Measurements from ENCODE around the gene LOC128125822.

The LOC128125822 gene

GRCh38 chr6:63592886-63593285 lies 20.6 kb downstream of the LOC128125822 start:
- Mint-ChIP-seq H3K27me3 (ENCODE audit: insufficient read depth, low read depth, poor library complexity) (no peaks in the 10 kb centered on the region), H3K4me1 (peaks cover 14% of the 10 kb centered on the region; the same call in 2 of the 3 replicates), H3K27ac (no peak overlapping the region), H3K9me3 (no peaks in the 10 kb centered on the region), H3K4me3 (no peak overlapping the region), H3K36me3 (ENCODE audit: low read depth) (no peaks in the 10 kb centered on the region)
- ATAC-seq (no peak), DNase-seq (ENCODE audit: low spot score) (no peak)
- Histone ChIP-seq H3K36me3 (ENCODE audit: insufficient read depth) (no peaks in the 10 kb centered on the region), H2AFZ (no peak overlapping the region), H3K27ac (ENCODE audit: low read depth) (no peak overlapping the region), H4K20me1 (replicated peaks; ENCODE audit: insufficient read depth) (no peaks in the 10 kb centered on the region), H3F3A (replicated peaks; ENCODE audit: low read depth) (no peaks in the 10 kb centered on the region), H3K4me2 (no peak overlapping the region), H3K4me1 (ENCODE audit: insufficient read depth) (no peaks in the 10 kb centered on the region; the same call in 1 of the 2 replicates), H3K79me2 (replicated peaks; ENCODE audit: insufficient read depth) (no peaks in the 10 kb centered on the region), H3K4me3 (no peak overlapping the region), H3K27me3 (ENCODE audit: insufficient read depth) (no peaks in the 10 kb centered on the region), H3K9me2 (ENCODE audit: insufficient read depth) (peaks cover 3% of the 10 kb centered on the region; the same call in 1 of the 2 replicates)
- TF ChIP-seq EZH2 (IDR thresholded peaks at IDR 0.05; ENCODE audit: low read depth, unreplicated experiment) = no peak
- no peak for TF ChIP-seq REST (IDR thresholded peaks at IDR 0.05; ENCODE audit: unreplicated experiment)
- TF ChIP-seq STAT1 (IDR thresholded peaks at IDR 0.05; ENCODE audit: unreplicated experiment) = no peak

- DNase-seq (ENCODE audit: low spot score) = no peak
- ATAC-seq = no peak; the same call in 2 of the 3 replicates
- TF ChIP-seq CREB1 (CRISPR knock-in tag; IDR thresholded peaks at IDR 0.05; ENCODE audit: low read depth) = no peak
- no peak for TF ChIP-seq ZNF331 (CRISPR knock-in tag; IDR thresholded peaks at IDR 0.05; ENCODE audit: low read depth)
- no peak for TF ChIP-seq EZH2phosphoT487 (IDR thresholded peaks at IDR 0.05; ENCODE audit: unreplicated experiment)
- TF ChIP-seq ZNF462 (CRISPR knock-in tag; IDR thresholded peaks at IDR 0.05) = no peak
- no peak for TF ChIP-seq JUNB (IDR thresholded peaks at IDR 0.05; ENCODE audit: unreplicated experiment)
- no peak for TF ChIP-seq POLR2AphosphoS5 (IDR thresholded peaks at IDR 0.05; ENCODE audit: low read depth)
- TF ChIP-seq ZNF114 (CRISPR knock-in tag; IDR thresholded peaks at IDR 0.05) = no peak
- no peak for TF ChIP-seq NANOG (IDR thresholded peaks at IDR 0.05; ENCODE audit: borderline replicate concordance)
Measured at GRCh38 chr6:63597141-63598048, 25.1 kb downstream of the LOC128125822 start.

More at GRCh38 chr6:63597141-63598048, 25.1 kb downstream of the LOC128125822 start:
- H3K36me3 ChIP-seq (ENCODE audit: insufficient read depth) = no peaks in the 10 kb centered on the region
- peak overlapping the region; percentile 90 for H3K4me3 Mint-ChIP-seq
- no peaks in the 10 kb centered on the region for H3K27me3 ChIP-seq (ENCODE audit: insufficient read depth)
- H3K27ac Mint-ChIP-seq = peak overlapping the region; percentile 92; the same call in 1 of the 2 replicates
- H3K79me2 ChIP-seq (replicated peaks; ENCODE audit: insufficient read depth) = no peaks in the 10 kb centered on the region
- peak overlapping the region; percentile 84 for H3K4me2 ChIP-seq
- peaks cover 3% of the 10 kb centered on the region; the same call in 1 of the 2 replicates for H3K9me2 ChIP-seq (ENCODE audit: insufficient read depth)
- H3K9me3 Mint-ChIP-seq = no peaks in the 10 kb centered on the region
- H3F3A ChIP-seq (replicated peaks; ENCODE audit: low read depth) = no peaks in the 10 kb centered on the region
- peak overlapping the region; percentile 61 for H3K4me3 ChIP-seq
- H2AFZ ChIP-seq = peak overlapping the region; percentile 84
- H3K27me3 Mint-ChIP-seq (ENCODE audit: insufficient read depth, low read depth, poor library complexity) = no peaks in the 10 kb centered on the region
- no peaks in the 10 kb centered on the region; the same call in 1 of the 2 replicates for H3K4me1 ChIP-seq (ENCODE audit: insufficient read depth)
- H4K20me1 ChIP-seq (replicated peaks; ENCODE audit: insufficient read depth) = no peaks in the 10 kb centered on the region
- no peak overlapping the region for H3K27ac ChIP-seq (ENCODE audit: low read depth)
- no peaks in the 10 kb centered on the region for H3K36me3 Mint-ChIP-seq (ENCODE audit: low read depth)
- peaks cover 6% of the 10 kb centered on the region; the same call in 1 of the 3 replicates for H3K4me1 Mint-ChIP-seq

All from GM23338 (cell line).